Stimulated activated CD4-positive, alpha-beta T cell treated with anti-CD3 and anti-CD28 coated beads, Interleukin-12 subunit alpha, Interleukin-12 subunit beta, amount 100 ng/mL, for 24 hours (primary cell): Measurements from ENCODE around the gene TACR1.
"Not testable (repeated sequence)": the region's sequence is repeated elsewhere in the genome, so short reads cannot be mapped to it uniquely, and the experiment has no call there.

ENCODE experiments used
- DNase-seq, 2 experiments: peaks; one replicate each; pipeline ENCODE4 v3.0.0-alpha.2; 2020; ENCODE audit warnings: low read depth in 2 of 2

TACR1 gene

GRCh38 chr2:75146606-75147332 lies 52.6 kb downstream of the TACR1 start:
- DNase-seq: no peak

- DNase-seq: not testable (repeated sequence)
These were observed 53.1 kb downstream of the TACR1 start for GRCh38 chr2:75146221-75146605.

DNA sequence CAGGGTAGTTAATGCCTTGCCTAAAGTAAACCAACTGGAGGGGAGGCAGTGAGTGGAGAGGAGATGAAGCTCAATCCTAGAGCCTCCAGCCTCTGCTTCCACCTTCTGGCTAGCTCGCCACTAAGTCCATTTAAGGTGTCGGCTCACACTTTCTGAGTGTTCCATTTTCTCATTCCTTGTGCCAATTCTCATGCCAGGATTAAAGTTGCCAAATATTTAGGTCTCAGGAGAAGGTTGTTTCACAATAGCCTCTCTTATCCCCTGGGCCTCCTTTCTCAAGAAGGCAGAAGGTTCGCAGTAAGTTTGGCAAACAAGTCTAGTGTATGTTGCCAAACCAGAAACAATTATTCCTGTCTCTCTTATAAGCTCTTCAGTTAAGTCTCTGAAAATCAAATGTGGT lies 57.2 kb downstream of the TACR1 start:
- DNase-seq: no peak

- DNase-seq: no peak
These were observed 59.0 kb downstream of the TACR1 start for GRCh38 chr2:75140288-75140687.

DNA sequence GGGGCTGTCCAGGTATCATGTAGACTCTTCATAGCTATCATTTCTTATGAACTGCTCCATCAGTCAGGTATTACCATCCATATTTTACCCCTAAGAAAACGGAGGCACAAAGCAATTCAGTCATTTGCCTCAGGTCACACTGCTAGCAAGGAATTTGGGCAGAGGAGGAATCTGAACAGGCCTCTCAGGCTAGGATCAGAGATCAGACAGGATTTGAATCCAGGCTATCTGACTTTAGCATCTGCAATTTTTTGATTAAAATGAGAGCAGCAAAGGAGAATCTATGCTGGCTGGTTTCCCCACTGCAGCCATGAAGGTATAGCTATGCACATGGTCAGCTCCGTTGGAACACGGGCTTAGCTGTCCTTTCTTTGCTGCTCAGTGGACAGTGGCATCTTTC lies 60.1 kb downstream of the TACR1 start:
- no peak for DNase-seq

GRCh38 chr2:75138528-75138927 lies 60.8 kb downstream of the TACR1 start:
- DNase-seq: no peak

DNA sequence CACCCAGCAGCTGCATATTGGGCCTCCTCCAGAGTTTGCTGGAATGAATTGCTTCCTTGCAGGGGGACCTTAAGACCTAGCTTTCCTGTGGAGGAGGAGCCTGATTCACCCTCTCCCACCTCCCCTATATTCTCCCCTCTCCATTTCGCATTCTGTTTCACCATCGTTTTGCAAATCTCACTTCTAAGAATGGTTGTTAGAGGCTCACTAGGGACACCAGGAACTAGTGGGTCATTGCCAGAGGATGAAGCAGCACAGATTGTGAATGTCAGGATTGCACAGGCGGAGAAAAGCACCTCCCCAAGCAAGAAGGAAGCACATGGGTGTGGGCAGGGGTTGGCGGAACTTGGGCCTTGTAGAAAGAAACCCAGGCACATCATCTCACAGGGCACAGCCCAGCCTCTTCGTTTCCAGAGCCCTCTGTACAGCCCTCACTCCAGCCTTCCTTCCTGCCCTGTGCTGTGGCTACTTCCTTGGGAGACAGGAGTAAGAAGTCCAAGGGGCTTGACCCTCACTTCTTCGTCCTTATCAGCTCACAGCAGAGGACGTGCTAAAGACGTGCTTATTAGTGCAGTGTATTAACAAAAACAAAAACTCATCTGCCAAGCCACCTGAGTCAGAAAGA lies 63.4 kb downstream of the TACR1 start:
- no peak for DNase-seq

- no peak for DNase-seq
These were observed 64.5 kb downstream of the TACR1 start for GRCh38 chr2:75134860-75135259.

DNA sequence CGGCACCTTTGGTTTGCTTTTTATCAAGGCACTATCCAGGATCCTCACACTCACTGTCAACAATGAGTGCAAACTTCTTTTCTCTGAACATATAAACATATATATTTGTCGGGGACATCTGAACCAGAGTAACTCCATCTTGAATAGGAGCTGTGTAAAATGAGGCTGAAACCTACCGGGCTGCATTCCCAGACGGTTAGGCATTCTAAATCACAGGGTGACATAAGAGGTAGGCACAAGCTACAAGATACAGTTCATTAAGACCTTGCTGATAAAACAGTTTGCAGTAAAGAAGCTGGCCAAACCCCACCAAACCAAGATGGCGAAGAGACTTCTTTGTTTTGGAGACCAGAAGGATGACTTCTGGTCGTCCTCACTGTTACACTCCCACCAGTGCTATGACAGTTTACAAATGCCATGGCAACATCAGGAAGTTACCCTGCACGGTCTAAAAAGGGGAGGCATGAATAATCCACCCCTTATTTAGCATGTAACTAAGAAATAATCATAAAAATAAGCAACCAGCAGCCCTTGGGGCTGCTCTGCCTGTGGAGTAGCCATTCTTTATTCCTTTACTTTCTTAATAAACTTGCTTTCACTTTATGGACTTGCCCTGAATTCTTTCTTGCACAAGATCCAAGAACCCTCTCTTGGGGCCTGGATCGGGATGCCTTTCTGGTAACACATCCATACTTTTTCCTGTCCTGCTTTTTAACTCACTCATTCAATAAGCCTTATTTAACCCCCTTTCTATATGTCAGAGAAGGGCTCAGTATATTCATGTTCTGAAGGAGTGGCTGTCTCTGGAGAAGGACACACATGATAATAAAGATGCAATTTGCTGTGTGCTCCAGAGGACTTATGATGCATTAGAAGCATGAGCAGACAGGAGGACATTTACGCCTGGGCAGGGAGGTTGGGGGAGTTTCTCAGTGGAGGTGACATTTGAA lies 65.4 kb downstream of the TACR1 start:
- no peak for DNase-seq

GRCh38 chr2:75130171-75130570 lies 69.1 kb downstream of the TACR1 start:
- DNase-seq: no peak

DNA sequence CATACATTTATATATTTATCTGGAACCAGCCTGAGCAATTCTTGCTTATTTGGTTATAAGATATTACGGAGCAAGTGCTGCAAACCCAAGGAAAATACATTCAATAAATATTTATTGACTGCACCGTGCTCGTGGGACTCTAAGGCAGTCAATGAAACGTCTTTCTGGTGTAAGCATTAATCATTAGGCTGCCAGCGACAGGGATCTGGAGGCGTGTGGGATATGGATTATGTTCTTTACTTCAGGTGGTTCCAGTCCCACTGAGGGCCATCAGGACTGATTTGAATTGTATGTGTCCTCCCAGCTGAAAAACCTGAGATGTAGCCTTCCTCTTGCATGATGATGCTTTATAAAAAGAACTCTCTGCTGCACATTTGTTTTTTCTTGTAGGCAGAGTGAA lies 75.4 kb downstream of the TACR1 start:
- no peak for DNase-seq

- no peak for DNase-seq
These were observed 86.0 kb downstream of the TACR1 start for GRCh38 chr2:75113231-75113869.

DNA sequence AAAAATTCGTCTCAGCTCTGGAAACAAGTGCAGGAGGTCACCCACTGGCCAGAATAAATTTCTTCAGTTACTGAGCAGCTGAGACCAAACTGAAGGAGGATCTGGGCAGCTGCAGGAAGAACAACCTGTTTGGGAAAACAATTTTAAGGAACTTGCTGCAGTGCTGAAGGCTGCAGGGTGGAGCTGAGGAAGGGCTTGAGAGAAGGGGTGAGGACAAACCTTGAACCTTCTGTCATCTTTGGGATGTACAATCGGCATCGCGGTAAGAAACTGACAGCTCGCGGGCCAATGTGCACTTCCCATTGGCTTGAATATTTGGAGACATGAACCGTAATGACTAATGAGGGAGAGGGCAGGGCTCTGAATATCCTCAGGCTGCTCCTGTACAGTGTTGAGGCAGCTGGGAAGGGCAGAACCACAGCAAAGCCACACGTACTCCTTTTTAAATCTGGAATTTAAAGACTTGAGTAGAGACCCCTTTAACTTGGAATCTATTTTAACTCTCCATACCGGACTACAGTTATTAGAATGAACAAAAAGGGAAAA lies 90.3 kb downstream of the TACR1 start:
- no peak for DNase-seq

- no peak for DNase-seq
These were observed 97.3 kb downstream of the TACR1 start for GRCh38 chr2:75102011-75102410.

DNA sequence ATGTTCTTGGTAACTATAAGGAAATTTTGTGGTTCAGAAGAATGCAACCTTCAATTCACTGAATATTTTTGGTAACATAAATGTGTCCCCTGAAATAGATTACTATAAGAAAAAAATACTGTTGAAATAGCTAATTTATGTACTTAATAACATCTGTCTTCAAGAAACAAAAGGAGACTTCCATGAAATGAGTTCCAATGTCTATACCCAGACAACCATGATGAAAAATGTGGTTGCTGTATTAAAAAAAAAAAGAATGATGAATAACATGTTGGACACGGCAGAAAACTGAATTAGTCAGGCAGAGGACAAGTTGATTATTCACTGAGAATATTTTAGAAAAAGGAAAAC lies 98.5 kb downstream of the TACR1 start:
- DNase-seq: no peak

DNA sequence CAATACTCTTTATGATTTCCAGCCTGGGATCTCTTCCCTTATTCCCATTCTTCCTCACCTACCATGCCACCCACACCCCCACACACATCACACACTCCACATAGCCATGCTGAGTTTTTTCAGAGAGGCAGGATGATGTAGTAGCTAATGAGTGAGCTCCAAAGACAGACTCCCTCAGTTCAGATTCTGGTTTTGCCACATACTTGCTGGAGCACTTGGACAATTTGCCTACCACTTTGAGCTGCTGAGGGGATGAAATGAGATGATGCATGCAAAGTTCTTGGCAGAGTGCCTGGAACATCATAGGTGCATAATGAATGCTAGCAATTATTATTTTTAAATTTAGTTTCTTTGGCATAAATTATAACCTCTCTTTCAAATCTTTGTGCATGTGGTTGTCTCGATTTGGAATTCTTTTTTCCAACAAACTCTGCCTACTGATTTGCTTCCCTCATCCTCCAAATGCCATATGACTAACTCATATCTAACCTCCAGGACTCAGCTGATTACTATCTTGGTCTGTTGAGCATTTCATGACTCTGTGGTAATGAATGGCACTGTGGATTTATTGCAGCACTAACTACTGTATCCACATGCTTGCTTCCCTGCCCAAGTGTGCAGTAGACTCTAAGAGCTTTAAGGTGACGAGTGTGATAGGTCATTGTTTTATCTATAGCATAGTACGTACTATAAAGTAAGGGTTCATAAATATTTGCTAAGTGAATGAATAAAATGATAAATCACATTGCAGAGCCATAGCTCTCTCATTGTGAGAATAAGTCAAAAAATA lies 99.1 kb downstream of the TACR1 start:
- DNase-seq: no peak

- DNase-seq: no peak
These were observed 99.8 kb downstream of the TACR1 start for GRCh38 chr2:75099521-75099922.

- no peak for DNase-seq
These were observed 100.5 kb downstream of the TACR1 start for GRCh38 chr2:75098856-75099255.

DNA sequence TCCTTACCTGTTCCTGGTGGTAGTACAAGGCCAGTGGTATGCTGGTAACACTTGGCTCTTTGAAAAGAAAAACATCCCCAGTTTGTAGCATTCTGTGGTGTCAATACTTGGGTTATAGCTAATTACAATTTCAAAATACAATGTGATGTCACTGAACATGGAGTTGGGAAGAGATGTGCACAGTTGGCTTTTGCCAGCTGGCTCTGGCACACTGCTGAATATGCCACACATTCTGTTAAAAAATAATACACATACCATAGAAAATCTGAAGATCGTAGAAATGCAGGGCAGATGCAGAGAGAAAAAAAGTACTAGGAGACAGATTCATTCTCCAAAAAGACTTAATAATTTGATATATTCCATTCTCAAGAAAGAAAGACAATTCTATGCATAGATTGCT lies 101.5 kb downstream of the TACR1 start:
- no peak for DNase-seq

- no peak for DNase-seq
These were observed 104.9 kb downstream of the TACR1 start for GRCh38 chr2:75094405-75094804.
